ENCODE measurements around the gene CYSRT1. TPM values are rescaled to one million over a fixed set of nuclear protein-coding genes. Genes with fewer than 3 reads are reported as not detected.

CYSRT1 gene
- polyA plus RNA-seq (2013, experiment 1 of 2; ENCODE audit: insufficient read length), result 0.51 TPM
- 0.36 TPM for polyA plus RNA-seq (2013, experiment 2 of 2; ENCODE audit: insufficient read length)

DNA sequence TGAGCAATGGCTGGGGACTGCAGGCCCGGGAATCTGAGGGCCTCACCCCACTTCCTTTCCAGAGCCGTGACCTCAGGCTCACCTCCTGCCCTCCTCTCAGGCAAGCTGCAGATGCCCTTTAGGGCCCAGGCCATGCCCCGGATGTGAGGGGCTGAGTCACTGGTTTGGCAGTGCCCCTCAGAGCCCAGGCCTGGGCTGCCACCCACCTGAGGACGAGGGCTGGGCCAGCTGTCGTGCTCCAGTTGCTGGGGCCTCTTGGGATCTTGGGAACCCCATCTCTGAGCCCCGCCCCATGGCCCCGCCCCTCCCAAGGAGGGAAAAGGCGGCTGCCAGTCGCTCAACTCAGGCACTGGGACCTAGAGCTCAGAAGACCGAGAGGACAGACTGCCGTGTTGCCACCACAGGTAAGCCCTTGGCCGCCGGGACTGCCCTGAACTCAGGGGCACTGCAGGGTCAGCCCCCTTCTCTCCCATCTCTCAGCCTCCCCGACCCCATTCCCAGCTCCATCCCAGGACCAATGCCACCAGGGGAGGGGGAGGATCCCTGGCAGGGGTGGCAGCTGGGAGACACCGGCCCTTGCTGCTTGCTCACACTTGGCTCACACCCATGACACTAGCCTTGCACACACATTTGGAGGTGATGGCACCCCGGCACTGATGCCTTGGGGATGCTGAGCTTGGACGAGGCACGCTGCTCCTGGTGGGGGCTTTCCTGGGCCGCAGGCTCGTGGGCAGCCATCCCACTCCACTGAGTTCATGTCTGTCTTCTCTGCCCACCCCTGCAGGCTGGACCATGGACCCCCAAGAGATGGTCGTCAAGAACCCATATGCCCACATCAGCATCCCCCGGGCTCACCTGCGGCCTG lies at the start of gene CYSRT1:
Gene CYSRT1, plus strand, starts transcription at position 345 of the 865 bp plus-strand sequence. Its CDS starts 448 bp downstream, at position 793.
- DNase-seq, result no peak

GRCh38 chr9:137175345-137175961 lies 49.5 kb upstream of the CYSRT1 start:
- DNase-seq, result no peak

- no peak for DNase-seq
Observed at GRCh38 chr9:137176302-137177182, 48.4 kb upstream of the CYSRT1 start.

DNA sequence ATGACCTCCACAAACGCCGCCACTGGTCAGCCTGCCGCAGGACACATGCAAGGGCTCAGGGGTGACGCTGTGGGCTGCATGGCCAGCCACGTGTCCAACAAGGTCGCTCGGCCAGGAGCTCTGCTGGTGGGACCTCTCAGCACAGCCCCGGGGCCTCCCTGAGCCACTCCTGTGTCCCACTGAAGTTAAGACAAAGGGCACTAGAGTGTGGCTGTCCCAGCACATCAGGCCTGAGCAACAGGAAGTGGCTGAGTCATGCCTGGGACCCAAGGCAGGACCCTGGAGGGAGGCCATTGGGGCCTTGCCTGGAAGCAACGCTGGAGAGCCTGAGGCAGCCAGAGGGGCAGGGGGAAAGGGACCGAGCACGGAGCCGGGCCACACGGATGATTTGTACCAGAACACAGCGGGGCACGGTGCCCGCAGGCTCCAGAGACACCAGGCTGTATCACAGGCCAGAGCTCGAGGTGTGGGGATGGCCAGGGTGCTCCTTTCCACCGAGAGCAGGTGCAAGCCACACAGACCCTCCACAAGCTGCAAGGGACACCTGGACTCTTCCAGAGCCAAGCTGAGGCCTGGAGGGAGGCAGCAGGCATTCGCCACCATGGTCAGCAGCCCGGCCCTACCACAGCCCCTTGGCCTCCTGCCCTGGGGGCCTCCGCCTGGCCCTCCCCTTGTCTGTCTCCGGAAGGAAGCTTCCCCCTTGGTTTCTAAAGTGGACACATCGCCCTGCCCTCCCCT lies 46.6 kb upstream of the CYSRT1 start:
- peak; percentile 30 for DNase-seq

DNA sequence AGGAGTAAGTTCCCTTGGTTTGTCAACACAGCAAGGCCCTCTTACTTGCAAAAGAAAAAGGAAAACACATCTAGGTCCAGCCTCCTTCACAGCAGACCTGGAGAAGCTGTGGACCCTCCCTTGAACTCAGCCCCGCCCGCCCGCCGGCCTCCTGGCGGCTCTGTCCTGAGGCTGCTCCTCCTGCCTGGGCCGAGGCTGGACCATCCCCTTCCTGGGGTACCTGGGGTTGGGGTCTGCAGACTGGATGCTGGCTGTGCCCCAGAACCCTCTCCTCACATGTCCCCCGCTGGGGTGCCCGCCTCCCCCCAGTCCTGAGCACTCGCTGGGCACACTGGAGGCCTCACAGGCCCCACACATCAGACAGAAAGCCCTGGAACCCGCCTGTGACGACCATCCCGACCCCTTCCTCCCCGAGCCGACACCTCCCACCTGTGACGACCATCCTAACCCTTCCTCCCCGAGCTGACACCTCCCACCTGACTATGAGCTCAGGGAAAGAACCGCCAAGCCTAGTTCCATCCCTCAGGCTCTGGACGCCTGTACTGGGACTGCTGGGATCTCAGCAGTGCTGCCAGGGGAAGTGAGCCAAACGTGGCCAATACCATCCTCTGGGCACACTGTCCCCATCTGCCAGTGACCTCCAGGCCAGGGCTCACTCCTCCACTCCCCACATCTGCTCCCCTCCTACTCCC lies 45.9 kb upstream of the CYSRT1 start:
- DNase-seq, result no peak

DNA sequence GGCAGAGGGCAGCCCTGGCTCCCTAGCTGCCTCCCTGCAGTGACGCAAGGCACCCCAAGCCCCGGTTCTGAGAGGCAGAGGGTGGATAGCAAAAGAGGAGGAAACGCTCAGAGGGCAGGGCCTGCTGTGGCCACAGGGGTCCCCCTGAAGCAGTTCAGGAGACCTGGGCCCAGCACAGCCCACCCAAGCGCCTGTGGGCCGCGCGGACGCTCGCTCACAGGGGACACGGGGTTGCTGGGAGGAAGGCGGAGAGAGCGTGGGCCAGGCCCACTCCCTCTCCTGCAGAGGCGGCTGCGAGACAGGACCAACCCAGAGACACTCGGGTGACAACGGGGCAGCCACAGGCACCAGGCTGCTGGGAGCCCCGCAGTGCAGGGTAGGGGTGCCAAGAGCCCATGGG lies 45.2 kb upstream of the CYSRT1 start:
- no peak for DNase-seq

- no peak for DNase-seq
Observed at GRCh38 chr9:137180491-137180890, 44.5 kb upstream of the CYSRT1 start.

DNA sequence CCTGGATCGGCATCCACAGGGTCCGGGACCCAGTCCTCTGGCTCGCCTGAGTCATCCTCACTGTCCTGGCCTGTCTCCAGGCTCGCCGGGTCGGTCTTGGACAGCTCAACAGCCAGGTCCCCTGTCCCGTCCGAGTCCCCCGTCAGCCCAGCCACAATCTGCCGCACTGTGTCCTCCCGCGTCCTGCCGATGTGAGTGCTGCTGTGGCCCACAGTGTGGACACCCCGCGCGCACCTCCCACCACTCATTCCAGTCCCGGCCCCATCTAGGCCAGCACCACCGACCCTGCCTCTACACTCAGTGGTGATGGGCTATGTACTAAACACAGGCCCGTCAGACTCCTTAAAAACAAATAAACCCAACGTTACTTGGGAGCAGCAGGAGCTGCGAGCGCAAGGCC lies 43.3 kb upstream of the CYSRT1 start:
- DNase-seq, result no peak

GRCh38 chr9:137182836-137183235 lies 42.1 kb upstream of the CYSRT1 start:
- DNase-seq, result no peak

DNA sequence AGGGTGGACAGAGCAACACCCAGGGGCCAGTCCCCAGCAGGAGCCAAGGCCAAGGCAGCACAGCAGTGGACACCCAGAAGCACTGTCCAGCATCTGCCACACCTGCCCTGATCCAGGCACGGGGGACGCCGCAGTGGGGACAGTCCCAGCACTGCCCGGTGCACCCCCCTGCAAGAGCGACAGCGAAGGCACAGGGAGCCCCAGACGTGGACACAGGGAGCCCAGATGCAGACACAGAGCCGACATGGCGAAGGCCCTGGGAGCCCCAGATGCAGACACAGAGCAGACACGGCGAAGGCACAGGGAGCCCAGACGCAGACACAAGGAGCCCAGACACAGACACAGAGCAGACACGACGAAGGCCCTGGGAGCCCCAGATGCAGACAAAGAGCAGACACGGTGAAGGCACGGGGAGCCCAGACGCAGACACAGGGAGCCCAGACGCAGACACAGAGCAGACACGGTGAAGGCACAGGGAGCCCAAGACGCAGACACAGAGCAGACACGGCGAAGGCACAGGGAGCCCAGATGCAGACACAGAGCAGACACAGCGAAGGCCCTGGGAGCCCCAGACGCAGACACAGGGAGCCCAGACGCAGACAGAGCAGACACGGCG lies 40.9 kb upstream of the CYSRT1 start:
- no peak for DNase-seq

DNA sequence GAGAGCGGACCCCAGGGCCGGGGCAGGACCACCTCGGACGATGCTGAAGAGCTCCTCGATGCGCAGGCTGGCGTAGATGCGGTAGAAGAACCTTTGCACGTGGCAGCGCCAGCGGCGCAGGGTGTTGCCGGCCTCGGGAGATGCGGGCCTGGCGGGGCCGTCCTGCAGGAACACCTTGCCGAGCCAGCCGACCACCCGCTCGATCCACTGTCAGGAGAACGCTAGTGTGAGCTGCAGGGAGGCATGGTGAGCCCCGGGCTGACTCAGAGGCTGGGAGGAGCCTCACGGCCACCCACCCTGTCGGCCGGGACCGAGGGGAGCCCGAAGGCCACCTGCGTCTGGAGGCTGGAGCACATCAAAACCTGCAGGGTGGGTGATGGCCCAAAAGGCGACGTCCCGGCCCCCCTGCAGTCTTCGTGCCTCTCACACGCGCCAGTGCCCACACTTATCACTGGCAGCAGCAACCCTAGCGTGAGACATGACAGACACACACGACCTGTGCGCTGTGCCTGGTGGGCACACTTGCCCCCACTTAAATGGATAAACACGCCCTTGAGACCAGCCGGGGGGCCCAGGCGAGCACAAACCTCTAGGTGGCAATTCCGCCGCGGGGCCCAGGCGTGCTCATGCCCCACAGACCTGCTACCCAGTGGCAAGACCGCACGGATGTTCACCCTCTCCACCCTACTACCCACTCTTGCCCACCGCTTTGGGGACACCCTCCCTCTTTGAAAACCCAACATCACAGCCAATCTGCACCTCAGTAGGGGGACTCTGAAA lies 39.9 kb upstream of the CYSRT1 start:
- DNase-seq, result no peak

DNA sequence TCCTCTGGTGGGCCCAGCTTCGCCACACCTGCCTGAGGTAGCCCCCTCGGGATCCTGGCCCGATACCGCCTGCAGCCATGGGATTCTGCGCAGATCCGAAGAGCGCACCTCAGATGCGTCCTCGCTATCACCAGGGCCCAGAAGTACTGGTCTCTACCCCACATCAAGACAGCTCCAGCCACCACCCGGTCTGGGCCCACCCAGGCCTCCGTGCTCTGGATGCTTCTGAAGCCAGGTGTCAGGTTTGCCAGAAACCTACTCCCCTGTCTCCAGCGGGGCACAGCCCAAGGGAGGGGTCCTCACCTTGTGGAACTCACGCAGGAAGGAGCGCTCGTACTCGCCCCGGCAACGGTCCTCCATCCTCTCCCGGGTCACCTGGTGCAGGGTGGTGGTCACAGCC lies 39.1 kb upstream of the CYSRT1 start:
- no peak for DNase-seq

- no peak for DNase-seq
Observed at GRCh38 chr9:137186385-137186784, 38.6 kb upstream of the CYSRT1 start.

- DNase-seq, result no peak
Observed at GRCh38 chr9:137187386-137187785, 37.6 kb upstream of the CYSRT1 start.

- no peak for DNase-seq
Observed at GRCh38 chr9:137188086-137188489, 36.9 kb upstream of the CYSRT1 start.

DNA sequence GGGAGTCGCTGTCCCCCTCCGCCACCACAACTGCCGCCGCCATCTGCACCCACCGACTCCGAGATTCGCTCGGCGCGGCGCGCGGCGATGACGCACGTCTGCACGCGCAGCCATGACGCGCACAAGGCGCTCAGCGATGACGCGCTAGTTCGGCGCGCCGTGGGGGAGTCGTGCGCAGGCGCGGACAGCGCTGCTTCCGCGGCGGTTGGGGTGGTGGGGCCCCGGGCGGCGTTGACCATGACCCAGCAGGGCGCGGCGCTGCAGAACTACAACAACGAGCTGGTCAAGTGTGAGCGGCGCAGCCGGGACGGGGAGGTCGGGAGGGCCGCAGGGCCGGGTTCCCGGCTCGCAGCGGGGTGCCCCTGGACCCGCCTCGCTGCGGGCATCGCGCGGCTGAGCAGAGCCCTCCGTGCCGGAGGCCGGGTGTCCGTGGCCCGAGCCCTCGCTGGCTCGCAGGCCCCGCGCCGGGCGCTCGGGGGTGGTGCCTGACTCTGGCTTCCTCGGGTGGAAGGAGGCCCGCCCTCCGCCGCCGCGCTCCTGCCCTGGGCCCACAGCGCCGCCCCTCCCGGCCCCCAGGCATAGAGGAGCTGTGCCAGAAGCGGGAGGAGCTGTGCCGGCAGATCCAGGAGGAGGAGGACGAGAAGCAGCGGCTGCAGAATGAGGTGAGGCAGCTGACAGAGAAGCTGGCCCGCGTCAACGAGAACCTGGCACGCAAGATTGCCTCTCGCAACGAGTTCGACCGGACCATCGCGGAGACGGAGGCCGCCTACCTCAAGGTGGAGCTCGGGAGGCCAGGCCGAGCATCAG lies 36.3 kb upstream of the CYSRT1 start, which contains the start of the genes ANAPC2 and SSNA1:
Gene ANAPC2, minus strand, starts transcription at position 71 of the 807 bp plus-strand sequence. Its CDS starts 28 bp downstream, at position 43.
Gene SSNA1, plus strand, starts transcription at position 187 of the 807 bp plus-strand sequence. Its CDS starts 51 bp downstream, at position 238.
- peak; percentile 91 for DNase-seq

GRCh38 chr9:137189297-137190295 lies 35.4 kb upstream of the CYSRT1 start:
- DNase-seq, result no peak
